WERI-Rb-1 (cell line): Measurements from ENCODE around the gene NHERF2.
A peak's percentile ranks its signal among the peaks of the same experiment; 100 is the strongest.

Experiments used
- DNase-seq: peaks from one replicate; pipeline ENCODE4 v3.0.0-alpha.2; 2020
- H3K27ac ChIP-seq: fragments of 250-450 bp; sonication (Bioruptor Pico); 2 replicates; pipeline ENCODE4 v1.5.1; 2020; ENCODE audit warnings: mild to moderate bottlenecking, moderate library complexity
- H3K27me3 ChIP-seq: fragments of 250-450 bp; sonication (Bioruptor Pico); 2 replicates; pipeline ENCODE4 v1.5.1; 2021; ENCODE audit warnings: mild to moderate bottlenecking, low read depth, moderate library complexity; ENCODE audit not compliant: insufficient read depth, severe bottlenecking
- H3K36me3 ChIP-seq: fragments of 250-450 bp; sonication (Bioruptor Pico); 2 replicates; pipeline ENCODE4 v1.5.1; 2020; ENCODE audit warnings: mild to moderate bottlenecking, moderate library complexity
- H3K4me3 ChIP-seq: 2 replicates; pipeline ENCODE4 v1.5.1; 2011; ENCODE audit warnings: low read depth, mild to moderate bottlenecking, control low read depth, low read length
- H3K9me3 ChIP-seq: fragments of 250-450 bp; sonication (Bioruptor Pico); 2 replicates; pipeline ENCODE4 v1.5.1; 2021; ENCODE audit warnings: mild to moderate bottlenecking, moderate library complexity; ENCODE audit not compliant: severe bottlenecking
- TF ChIP-seq, protein P1 (sequence below): IDR thresholded peaks from 2 replicates; pipeline ENCODE4 v1.5.1; 2011; ENCODE audit warnings: low read depth, mild to moderate bottlenecking, control low read depth, inconsistent platforms, low read length

The NHERF2 gene

DNA sequence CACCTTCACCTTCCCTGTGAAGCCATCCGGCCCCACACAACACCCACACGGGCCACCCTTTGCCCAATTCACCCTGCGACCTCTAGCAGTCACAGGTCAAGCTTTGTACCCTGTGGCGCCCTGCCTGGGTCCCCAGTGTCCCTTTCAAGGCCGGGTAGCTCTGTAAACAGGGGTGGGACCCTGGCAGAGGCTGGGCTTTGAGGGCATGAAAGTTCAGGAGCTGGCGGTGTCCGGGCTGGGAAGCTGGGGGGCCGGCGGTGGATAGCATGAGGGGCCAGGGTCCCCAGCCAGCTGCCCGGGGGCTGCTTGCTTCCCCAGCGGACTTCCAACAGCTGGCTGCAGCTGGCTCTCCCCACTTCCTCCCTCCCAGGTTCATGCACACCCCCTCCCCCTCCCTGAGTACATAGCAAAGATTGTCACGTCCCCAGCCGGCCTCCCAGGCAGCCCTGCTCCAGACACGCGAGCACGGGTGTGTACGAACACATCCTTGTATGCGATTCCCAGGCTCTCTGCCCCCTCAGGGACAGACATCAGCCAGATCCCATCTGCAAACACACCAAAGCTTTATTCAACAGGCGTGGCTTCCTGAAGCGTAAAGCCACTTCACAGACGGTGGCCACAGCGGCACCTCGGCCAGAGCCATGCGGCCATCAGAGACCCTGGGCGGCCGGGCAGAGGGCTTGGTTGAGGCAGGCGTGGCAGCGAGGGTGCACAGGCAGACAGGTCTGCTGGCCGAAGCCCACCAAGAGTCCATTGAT lies 12.8 kb downstream of the NHERF2 start:
- H3K9me3 ChIP-seq, result no peaks in the 10 kb centered on the region
- TF ChIP-seq, protein P1, sequence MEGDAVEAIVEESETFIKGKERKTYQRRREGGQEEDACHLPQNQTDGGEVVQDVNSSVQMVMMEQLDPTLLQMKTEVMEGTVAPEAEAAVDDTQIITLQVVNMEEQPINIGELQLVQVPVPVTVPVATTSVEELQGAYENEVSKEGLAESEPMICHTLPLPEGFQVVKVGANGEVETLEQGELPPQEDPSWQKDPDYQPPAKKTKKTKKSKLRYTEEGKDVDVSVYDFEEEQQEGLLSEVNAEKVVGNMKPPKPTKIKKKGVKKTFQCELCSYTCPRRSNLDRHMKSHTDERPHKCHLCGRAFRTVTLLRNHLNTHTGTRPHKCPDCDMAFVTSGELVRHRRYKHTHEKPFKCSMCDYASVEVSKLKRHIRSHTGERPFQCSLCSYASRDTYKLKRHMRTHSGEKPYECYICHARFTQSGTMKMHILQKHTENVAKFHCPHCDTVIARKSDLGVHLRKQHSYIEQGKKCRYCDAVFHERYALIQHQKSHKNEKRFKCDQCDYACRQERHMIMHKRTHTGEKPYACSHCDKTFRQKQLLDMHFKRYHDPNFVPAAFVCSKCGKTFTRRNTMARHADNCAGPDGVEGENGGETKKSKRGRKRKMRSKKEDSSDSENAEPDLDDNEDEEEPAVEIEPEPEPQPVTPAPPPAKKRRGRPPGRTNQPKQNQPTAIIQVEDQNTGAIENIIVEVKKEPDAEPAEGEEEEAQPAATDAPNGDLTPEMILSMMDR, result no peak
- H3K4me3 ChIP-seq, result no peak overlapping the region
- peak overlapping the region; percentile 97 for H3K27ac ChIP-seq
- DNase-seq, result peak; percentile 49
- peaks cover 21% of the 10 kb centered on the region for H3K36me3 ChIP-seq
- no peaks in the 10 kb centered on the region for H3K27me3 ChIP-seq

DNA sequence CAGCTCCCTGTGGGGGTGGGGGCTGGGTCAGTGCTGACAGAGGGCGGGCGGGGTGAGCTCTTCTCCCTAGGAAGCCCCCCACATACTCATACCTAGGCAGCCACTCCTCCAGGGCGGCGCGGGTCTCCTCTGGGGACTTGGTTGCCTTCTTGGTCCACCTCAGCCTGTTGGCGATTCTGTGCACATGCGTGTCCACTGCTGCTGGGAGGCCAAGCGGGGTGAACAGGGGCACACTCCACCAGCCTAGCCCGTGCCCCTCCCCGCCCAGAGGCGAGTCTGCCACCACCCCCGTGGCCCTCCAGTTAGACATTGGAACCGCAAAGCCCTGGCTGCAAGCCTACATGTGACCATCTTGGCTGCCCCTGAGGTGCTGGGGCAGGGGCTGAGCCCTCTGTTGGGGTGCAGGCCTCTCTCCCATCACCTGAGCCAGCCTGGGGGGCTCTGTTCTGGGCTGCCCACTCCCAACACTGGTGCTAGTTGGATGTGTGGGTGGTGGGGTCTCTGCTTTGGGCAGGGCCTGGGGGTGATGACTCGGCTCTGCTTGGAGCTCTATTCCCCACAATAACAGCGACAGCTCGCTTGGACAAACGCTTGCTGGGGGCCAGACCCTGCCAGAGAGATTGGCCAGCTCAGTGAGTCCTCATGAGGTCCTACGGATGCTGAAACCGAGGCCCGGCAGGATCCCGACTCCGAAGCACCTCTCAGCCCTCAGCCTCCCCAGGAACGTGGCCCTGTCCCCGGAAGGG lies 13.5 kb downstream of the NHERF2 start:
- no peaks in the 10 kb centered on the region for H3K9me3 ChIP-seq
- DNase-seq, result no peak
- TF ChIP-seq, protein P1, result no peak
- no peak overlapping the region for H3K4me3 ChIP-seq
- H3K36me3 ChIP-seq, result peaks cover 25% of the 10 kb centered on the region
- H3K27me3 ChIP-seq, result no peaks in the 10 kb centered on the region
- H3K27ac ChIP-seq, result peak overlapping the region; percentile 97

DNA sequence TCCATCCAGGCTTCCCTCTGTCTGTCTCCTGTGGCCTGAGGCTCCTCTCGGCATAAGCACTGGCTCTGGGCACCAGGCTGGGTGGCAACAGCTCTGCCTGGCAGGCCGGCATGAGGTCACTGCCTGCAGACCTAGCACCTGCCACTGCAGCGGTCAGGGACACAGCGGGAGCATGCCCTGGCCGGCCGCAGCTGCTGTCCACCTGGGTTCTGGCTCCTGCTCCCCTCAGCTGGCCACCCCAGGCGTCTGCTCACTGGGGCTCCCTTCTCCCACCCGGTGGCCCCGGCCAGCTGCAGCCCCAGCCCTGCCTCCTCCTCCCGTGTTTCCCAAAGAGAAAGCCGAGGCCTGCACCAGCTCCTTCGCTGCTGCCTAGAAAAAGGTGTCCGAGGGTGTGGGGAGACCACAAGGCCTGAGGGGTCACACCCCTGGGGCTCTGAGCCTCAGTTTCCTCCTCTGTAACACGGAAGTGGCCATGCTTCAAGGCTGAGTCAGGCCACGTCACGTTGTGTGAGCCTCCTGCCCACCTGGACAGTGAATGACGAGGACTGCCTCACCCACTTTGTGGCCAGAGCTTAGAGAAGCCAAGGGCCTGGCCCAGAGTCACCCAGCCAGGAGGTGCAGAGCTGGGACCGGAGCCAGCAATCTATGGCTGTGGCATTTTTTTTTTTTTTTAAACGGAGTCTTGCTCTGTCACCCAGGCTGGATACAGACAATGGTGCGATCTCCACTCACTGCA lies 14.3 kb downstream of the NHERF2 start:
- DNase-seq, result no peak
- Histone ChIP-seq H3K36me3 (peaks cover 32% of the 10 kb centered on the region), H3K27ac (peak overlapping the region; percentile 97), H3K9me3 (no peaks in the 10 kb centered on the region), H3K4me3 (no peak overlapping the region), H3K27me3 (no peaks in the 10 kb centered on the region)
- TF ChIP-seq, protein P1, result no peak

DNA sequence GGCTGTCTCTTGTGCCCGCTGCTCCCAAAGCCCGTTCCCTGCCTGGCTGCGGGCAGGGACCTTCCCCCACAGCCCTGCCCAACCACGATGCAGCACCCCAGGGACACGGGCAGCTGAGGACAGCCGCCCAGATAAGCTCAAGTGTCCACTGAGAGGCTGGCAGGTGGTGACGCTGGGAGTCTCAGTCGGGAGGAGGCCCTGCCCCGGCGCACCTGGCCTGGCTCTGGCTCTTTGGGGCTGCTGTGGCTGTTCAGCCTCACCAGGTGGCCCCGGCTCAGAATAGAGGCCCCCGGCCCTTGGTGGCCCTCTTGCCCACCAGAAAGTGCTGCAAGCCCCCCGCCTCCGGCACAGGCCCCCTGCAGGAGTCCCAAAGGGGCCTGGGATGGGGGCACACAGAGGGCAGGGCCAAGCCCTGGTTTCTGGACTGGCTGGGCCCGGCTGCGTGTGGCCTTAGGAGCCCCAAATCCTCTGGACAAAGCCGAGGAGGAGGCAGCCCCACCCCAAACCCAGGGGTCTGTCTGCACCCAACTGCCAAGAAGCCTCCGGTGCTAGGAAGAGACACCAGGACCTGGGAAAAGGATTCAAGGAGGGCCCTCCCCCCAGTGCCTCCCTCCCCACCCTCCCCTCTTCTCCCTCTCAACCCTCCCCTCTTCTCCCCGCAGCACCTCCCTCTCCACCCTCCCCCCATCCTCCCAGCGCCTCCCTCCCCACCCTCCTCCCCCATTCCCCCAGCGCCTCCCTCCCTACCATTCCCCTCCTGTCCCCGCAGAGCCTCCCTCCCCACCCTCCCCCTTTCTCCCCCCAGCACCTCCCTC lies 15.7 kb downstream of the NHERF2 start:
- peak overlapping the region; percentile 38 for H3K4me3 ChIP-seq
- peak overlapping the region; percentile 97 for H3K27ac ChIP-seq
- peak; percentile 94 for DNase-seq
- no peaks in the 10 kb centered on the region for H3K27me3 ChIP-seq
- TF ChIP-seq, protein P1, result no peak
- H3K9me3 ChIP-seq, result no peaks in the 10 kb centered on the region
- H3K36me3 ChIP-seq, result peaks cover 26% of the 10 kb centered on the region

DNA sequence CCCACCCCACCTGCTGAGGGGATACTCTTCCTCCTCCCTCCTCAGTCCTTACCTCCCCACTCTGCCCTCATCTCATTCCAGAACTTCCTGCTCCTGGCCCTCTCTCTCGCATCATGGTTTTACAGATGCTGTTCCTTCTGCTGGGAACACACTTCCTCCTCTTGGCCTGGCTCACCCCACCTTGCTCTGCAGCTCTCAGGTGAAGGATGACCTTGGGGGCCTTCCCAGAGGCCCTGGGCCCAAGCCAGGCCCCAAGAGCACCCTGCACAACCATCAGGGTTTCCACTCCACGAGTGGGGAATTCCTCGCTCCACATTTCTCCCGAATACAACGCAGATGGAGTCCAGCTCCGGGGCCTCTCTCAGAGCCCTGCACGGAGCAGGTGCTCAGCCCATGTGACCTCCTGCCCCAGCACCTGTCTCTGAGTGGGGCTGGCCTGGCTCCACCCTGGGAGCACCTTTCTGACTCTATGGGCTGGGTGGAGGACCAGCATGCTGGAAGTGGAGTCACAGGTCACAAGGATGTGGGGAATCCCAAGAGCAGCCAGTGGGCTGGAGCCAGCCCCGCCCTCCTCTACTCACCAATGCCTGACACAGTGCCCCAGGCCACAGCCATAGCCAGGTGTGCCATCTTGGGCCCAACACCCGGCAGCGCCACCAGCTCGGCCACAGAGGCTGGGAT lies 16.4 kb downstream of the NHERF2 start:
- Histone ChIP-seq H3K36me3 (peaks cover 20% of the 10 kb centered on the region), H3K9me3 (no peaks in the 10 kb centered on the region), H3K4me3 (no peak overlapping the region), H3K27ac (peak overlapping the region; percentile 82), H3K27me3 (no peaks in the 10 kb centered on the region)
- TF ChIP-seq, protein P1, result no peak
- DNase-seq, result no peak
